Cerebellar cortex (tissue), 1 donor: Measurements from ENCODE around the gene PRDX2.

Source experiments
- DNase-seq: peaks from one replicate; pipeline ENCODE4 v3.0.0-alpha.2; 2015; ENCODE audit warnings: low spot score

PRDX2 gene

DNA sequence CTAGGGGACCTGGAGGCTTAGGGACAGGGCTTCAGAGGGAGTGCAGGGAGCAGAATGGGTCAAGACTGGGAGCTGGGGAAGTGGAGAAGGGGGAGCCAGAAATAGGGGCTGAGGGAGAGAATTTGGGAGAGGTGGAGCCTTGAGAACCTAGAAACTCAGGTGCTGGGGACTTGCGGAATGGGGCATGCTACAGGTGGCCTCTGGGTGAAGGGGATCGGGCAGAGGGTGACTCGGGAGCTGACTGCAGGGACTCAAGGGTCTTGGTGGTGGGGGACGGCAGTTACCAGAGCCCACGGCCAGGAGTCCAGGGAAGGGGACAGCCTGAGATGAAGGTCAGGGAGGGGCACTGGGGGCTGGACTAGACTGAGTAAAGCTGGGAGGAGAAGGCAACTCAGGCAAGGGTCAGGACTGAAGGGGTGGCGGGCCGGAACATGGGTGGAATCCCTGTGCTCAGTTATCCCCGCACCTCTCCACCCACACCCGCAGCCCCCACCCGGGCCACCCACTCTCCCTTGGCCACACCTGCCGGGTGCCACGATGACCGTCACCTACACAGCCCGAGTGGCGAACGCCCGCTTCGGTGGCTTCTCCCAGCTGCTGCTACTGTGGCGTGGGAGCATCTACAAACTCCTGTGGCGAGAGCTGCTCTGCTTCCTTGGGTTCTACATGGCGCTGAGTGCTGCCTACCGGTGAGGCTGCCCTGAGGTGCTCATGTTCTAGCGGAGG is 49.4 kb downstream of the PRDX2 start:
- DNase-seq, result no peak

DNA sequence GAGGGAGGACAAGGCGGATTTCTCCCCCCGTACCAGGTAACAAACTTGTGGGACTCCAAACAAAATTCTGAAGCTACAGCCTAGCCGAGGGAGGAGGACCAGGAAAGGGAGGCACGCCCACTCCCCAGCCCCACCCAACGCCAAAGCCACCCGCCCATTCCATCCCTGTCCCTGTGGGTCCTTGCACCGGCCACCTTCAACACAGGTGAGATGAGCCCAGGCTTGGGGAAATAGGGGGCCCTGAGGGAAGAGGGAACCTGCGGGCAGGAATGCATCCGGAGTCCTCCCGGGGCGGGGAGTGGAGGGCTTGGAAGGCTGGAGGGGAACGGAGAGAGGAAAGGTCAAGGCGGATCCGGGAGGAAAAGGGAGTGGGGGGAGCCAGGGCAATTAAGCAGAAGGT is 50.0 kb downstream of the PRDX2 start, which contains the start of gene BEST2:
TSS of gene BEST2 (plus strand) at position 157 of the 400 bp plus-strand sequence. CDS start 802 bp downstream, outside the sequence.
- DNase-seq, result no peak

DNA sequence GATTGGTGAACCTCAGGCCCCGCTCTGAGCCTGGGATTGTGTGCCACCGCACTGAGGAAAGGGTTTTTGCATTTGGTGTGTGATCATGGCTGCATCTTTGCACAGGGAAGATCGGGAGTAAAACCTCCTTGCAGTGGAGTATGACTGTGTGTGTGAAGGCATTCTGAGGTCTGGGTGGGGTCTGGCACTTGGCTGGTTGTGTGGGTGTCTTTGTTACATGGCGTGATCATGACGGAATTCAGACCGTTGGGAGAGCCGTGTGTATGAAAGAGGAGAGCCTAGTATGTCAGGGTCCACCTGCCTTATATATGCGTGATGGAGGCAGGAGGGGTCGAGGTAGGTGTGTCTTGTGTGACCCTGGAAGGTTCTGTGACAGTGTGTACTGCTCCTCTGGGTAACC is 50.7 kb downstream of the PRDX2 start:
- no peak for DNase-seq

DNA sequence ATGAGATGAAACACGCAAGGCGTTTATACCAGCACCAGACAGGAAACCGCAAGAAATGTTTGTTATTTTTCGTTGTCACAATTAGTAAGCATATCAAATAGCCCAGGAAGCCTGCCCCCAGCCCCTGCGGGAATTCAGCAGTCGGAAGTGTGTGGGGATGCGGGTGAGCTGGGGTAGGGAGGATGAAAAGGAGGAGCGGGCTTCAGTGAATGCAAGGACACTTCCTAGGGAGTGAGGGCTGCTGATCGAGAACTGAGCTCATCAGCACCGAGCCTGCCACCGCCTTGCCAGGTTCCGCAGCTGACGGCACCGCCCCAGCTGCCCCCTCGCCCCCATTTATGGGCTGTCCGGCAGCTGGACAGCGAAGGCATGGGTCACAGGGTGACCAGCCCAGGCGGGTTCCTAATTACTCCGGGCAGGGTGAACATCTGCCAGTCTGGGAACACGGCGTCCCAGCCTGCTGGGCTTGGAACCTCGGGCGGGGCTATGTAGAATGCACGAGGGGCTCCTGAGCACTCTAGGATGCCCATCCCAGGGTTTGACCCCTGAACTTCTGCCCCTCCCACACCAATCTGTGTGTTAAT is 51.6 kb downstream of the PRDX2 start:
- no peak for DNase-seq

DNA sequence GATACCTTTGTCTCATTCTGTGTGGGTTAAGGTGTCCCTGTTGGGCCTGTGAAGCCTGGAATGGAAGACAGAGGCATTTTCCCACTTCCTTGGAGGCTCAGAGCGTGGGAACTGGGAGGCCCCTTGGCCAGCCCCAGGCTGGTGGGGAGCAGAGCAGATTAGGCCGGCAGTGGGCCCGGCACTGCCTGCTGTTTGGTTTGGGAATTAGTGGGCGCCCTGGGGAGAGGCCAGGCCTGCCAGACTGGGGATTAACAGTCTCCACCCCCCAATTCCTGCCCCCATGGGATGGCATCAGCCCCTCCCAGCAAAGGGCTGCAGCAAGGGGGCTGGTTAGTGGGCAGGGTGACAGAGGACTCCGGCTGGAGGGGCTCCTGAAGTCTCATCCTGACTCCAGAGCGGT is 53.1 kb downstream of the PRDX2 start:
- no peak for DNase-seq
